NB4 (cell line): Measurements from ENCODE around the gene AFG1L.
A peak's percentile ranks its signal among the peaks of the same experiment; 100 is the strongest.
"Not testable (repeated sequence)": the region's sequence is repeated elsewhere in the genome, so short reads cannot be mapped to it uniquely, and the experiment has no call there.

Source experiments
- DNase-seq: peaks from one replicate; pipeline ENCODE4 v3.0.0; 2010; ENCODE audit warnings: low read depth
- H3K4me3 ChIP-seq: one replicate; pipeline ENCODE4 v1.5.1; 2011; ENCODE audit warnings: mild to moderate bottlenecking, low read depth, low read length, moderate library complexity
- MYC ChIP-seq: IDR thresholded peaks from 2 replicates; pipeline ENCODE4 v1.6.1; 2011; ENCODE audit warnings: low read depth, low read length
- POLR2A ChIP-seq: IDR thresholded peaks from 2 replicates; pipeline ENCODE4 v1.6.1; 2011; ENCODE audit warnings: mild to moderate bottlenecking; ENCODE audit not compliant: insufficient read length; ENCODE audit errors: extremely low read depth
- TF ChIP-seq, protein P1 (sequence below): IDR thresholded peaks from 2 replicates; pipeline ENCODE4 v1.6.1; 2011; ENCODE audit warnings: low read depth, low read length
- TF ChIP-seq, protein P2 (sequence below): IDR thresholded peaks from one replicate; pipeline ENCODE4 v1.5.1; 2012; ENCODE audit warnings: low read depth, low read length

The AFG1L gene

DNA sequence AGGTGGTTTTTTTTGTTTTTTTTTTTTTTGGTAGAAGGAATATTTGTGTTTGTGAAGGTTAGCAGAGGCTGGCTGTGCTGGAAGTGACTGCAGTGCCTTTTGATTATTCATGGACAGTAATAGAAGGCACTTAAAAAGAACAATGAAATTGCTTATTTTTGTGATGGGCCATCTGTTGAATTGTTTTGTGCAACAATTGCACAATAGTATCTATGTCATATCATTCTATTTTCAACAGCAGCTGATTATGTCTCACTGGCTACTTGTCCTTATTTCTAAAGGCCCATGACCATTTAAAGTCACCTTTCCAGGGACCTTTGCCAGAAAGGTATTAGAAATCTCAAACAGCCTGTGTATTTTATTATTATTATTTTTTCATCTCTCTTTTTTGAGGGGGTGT, 70.6 kb downstream of the AFG1L start:
- no peak overlapping the region for H3K4me3 ChIP-seq
- no peak for TF ChIP-seq POLR2A
- no peak for TF ChIP-seq MYC
- TF ChIP-seq, protein P1, sequence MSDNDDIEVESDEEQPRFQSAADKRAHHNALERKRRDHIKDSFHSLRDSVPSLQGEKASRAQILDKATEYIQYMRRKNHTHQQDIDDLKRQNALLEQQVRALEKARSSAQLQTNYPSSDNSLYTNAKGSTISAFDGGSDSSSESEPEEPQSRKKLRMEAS, result no peak
- TF ChIP-seq, protein P2, sequence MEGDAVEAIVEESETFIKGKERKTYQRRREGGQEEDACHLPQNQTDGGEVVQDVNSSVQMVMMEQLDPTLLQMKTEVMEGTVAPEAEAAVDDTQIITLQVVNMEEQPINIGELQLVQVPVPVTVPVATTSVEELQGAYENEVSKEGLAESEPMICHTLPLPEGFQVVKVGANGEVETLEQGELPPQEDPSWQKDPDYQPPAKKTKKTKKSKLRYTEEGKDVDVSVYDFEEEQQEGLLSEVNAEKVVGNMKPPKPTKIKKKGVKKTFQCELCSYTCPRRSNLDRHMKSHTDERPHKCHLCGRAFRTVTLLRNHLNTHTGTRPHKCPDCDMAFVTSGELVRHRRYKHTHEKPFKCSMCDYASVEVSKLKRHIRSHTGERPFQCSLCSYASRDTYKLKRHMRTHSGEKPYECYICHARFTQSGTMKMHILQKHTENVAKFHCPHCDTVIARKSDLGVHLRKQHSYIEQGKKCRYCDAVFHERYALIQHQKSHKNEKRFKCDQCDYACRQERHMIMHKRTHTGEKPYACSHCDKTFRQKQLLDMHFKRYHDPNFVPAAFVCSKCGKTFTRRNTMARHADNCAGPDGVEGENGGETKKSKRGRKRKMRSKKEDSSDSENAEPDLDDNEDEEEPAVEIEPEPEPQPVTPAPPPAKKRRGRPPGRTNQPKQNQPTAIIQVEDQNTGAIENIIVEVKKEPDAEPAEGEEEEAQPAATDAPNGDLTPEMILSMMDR, result no peak
- peak; percentile 71 for DNase-seq

GRCh38 chr6:108366236-108366635, 71.4 kb downstream of the AFG1L start:
- no peak for TF ChIP-seq POLR2A
- TF ChIP-seq, protein P1, result no peak
- TF ChIP-seq, protein P2, result no peak
- H3K4me3 ChIP-seq, result no peak overlapping the region
- DNase-seq, result no peak

- no peak overlapping the region for H3K4me3 ChIP-seq
- DNase-seq, result no peak
- TF ChIP-seq POLR2A, result no peak
- TF ChIP-seq, protein P1, result no peak
- TF ChIP-seq MYC, result no peak
- TF ChIP-seq, protein P2, result no peak
These were observed 73.7 kb downstream of the AFG1L start for GRCh38 chr6:108368431-108369030.

- TF ChIP-seq, protein P1, result no peak
- TF ChIP-seq MYC (no peak), POLR2A (no peak)
- TF ChIP-seq, protein P2, result no peak
- H3K4me3 ChIP-seq, result no peak overlapping the region
- no peak for DNase-seq
These were observed 86.0 kb downstream of the AFG1L start for GRCh38 chr6:108380876-108381275.

GRCh38 chr6:108383981-108384380, 89.1 kb downstream of the AFG1L start:
- no peak for DNase-seq
- TF ChIP-seq, protein P2, result no peak
- no peak for TF ChIP-seq MYC
- TF ChIP-seq POLR2A, result no peak
- TF ChIP-seq, protein P1, result no peak
- H3K4me3 ChIP-seq, result no peak overlapping the region

DNA sequence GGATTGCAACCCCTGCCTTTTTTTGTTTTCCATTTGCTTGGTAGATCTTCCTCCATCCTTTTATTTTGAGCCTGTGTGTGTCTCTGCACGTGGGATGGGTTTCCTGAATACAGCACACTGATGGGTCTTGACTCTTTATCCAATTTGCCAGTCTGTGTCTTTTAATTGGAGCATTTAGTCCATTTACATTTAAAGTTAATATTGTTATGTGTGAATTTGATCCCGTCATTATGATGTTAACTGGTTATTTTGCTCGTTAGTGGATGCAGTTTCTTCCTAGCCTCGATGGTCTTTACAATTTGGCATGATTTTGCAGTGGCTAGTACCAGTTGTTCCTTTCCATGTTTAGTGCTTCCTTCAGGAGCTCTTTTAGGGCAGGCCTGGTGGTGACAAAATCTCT, 94.3 kb downstream of the AFG1L start:
- H3K4me3 ChIP-seq, DNase-seq: not testable (repeated sequence)
